ENCODE data around the gene PHACTR1. TPM values are rescaled to one million over a fixed set of nuclear protein-coding genes. Genes with fewer than 3 reads are reported as not detected.

The PHACTR1 gene
- total RNA-seq, 1 donor from 2014 or later = 0.49 TPM

- no peaks in the 10 kb centered on the region for H3K4me1 ChIP-seq
- no peaks in the 10 kb centered on the region for H3K36me3 ChIP-seq
- no peak for TF ChIP-seq POLR2A (IDR thresholded peaks at IDR 0.05)
- no peak for TF ChIP-seq CTCF (IDR thresholded peaks at IDR 0.05)
- TF ChIP-seq POLR2AphosphoS5 (IDR thresholded peaks at IDR 0.05; ENCODE audit: insufficient read depth in 1 of 2, low read depth in 1 of 2) = no peak
- H3K27me3 ChIP-seq = no peaks in the 10 kb centered on the region
- DNase-seq (ENCODE audit: extremely low spot score in 2 of 2) = no peak
- no peaks in the 10 kb centered on the region for H3K9me3 ChIP-seq
- no peak overlapping the region for H3K27ac ChIP-seq
- intact Hi-C loops (cut with DNase I) = loop anchor here (5.0 kb wide), 1 partner anchor 571 kb away; no protein-coding TSS in a partner anchor
- H3K4me3 ChIP-seq = no peak overlapping the region
These were observed 512.0 kb downstream of the PHACTR1 start for GRCh38 chr6:13228264-13229204.

- intact Hi-C loops (cut with DNase I) = loop anchor here (5.0 kb wide), 1 partner anchor 572 kb away; no protein-coding TSS in a partner anchor
These were observed 512.9 kb downstream of the PHACTR1 start for GRCh38 chr6:13229205-13230085.

GRCh38 chr6:13233106-13233505, 516.5 kb downstream of the PHACTR1 start:
- intact Hi-C loops (cut with DNase I) = no loop called here
- no peak overlapping the region for H3K4me3 ChIP-seq
- H3K27me3 ChIP-seq = no peaks in the 10 kb centered on the region
- H3K27ac ChIP-seq = no peak overlapping the region
- DNase-seq (ENCODE audit: extremely low spot score in 2 of 2) = no peak
- TF ChIP-seq POLR2AphosphoS5 (IDR thresholded peaks at IDR 0.05; ENCODE audit: insufficient read depth in 1 of 2, low read depth in 1 of 2) (no peak), POLR2A (IDR thresholded peaks at IDR 0.05) (no peak), CTCF (IDR thresholded peaks at IDR 0.05) (no peak)
- H3K36me3 ChIP-seq = no peaks in the 10 kb centered on the region
- H3K4me1 ChIP-seq = no peaks in the 10 kb centered on the region
- H3K9me3 ChIP-seq = no peaks in the 10 kb centered on the region

More at GRCh38 chr6:13229205-13230085, 512.9 kb downstream of the PHACTR1 start:
- Histone ChIP-seq H3K4me1 (no peaks in the 10 kb centered on the region), H3K4me3 (no peak overlapping the region), H3K36me3 (no peaks in the 10 kb centered on the region), H3K27me3 (no peaks in the 10 kb centered on the region), H3K27ac (no peak overlapping the region), H3K9me3 (no peaks in the 10 kb centered on the region)
- no peak for DNase-seq (ENCODE audit: extremely low spot score in 2 of 2)
- TF ChIP-seq POLR2A (IDR thresholded peaks at IDR 0.05) (no peak), CTCF (IDR thresholded peaks at IDR 0.05) (no peak), POLR2AphosphoS5 (IDR thresholded peaks at IDR 0.05; ENCODE audit: insufficient read depth in 1 of 2, low read depth in 1 of 2) (no peak)

GRCh38 chr6:13234130-13234529, 517.6 kb downstream of the PHACTR1 start:
- TF ChIP-seq POLR2A (IDR thresholded peaks at IDR 0.05) (no peak), CTCF (IDR thresholded peaks at IDR 0.05) (no peak), POLR2AphosphoS5 (IDR thresholded peaks at IDR 0.05; ENCODE audit: insufficient read depth in 1 of 2, low read depth in 1 of 2) (no peak)
- Histone ChIP-seq H3K4me3 (no peak overlapping the region), H3K36me3 (no peaks in the 10 kb centered on the region), H3K9me3 (no peaks in the 10 kb centered on the region), H3K4me1 (no peaks in the 10 kb centered on the region), H3K27ac (no peak overlapping the region), H3K27me3 (no peaks in the 10 kb centered on the region)
- intact Hi-C loops (cut with DNase I) = no loop called here
- no peak for DNase-seq (ENCODE audit: extremely low spot score in 2 of 2)
